Left ventricle myocardium superior (tissue), 1 donor: ENCODE measurements around the gene MRRF. TPM values are rescaled to one million over a fixed set of nuclear protein-coding genes. Genes with fewer than 3 reads are reported as not detected.
"Not testable (repeated sequence)": the region's sequence is repeated elsewhere in the genome, so short reads cannot be mapped to it uniquely, and the experiment has no call there.

Experiments used
- ATAC-seq: fragments of 200-7000 bp; cut with Tn5 transposase; one replicate; pipeline ENCODE4 v1.9.1; 2020; ENCODE audit warnings: mild to moderate bottlenecking, moderate library complexity
- DNase-seq: peaks from one replicate; pipeline ENCODE4 v3.0.0-alpha.2; 2020
- intact Hi-C: fragments of 100-400 bp; cut with micrococcal nuclease; formaldehyde crosslinking; loops from one replicate; pipeline ENCODE4 v1.11.0; 2022
- total RNA-seq: library from RNA; stranded (reverse); fragmentation: NEBNext Ultra II Directional; extraction: Animal tissue kit (Norgen Biotek cat#: 25700); gene quantifications from one replicate; pipeline ENCODE4 v1.2.1, GENCODE V29; 2021
- donor health status: DM: no; HTN: yes; CAD: no; lungs with severe emphysema.

Gene MRRF
- total RNA-seq, 1 donor from 2014 or later = 41.3 TPM

- peak; percentile 74 for DNase-seq
- ATAC-seq = peak; percentile 77
- intact Hi-C loops = loop anchor here (5.0 kb wide), 1 partner anchor 219 kb away; no protein-coding TSS in a partner anchor
Observed at GRCh38 chr9:122346478-122347347, 82.0 kb downstream of the MRRF start.

- intact Hi-C loops = loop anchor here (5.0 kb wide), 1 partner anchor 220 kb away; no protein-coding TSS in a partner anchor
- DNase-seq (no peak), ATAC-seq (peak; percentile 15)
Observed at GRCh38 chr9:122347348-122348287, 82.9 kb downstream of the MRRF start.

- intact Hi-C loops = loop anchor here (5.0 kb wide), 1 partner anchor 221 kb away; no protein-coding TSS in a partner anchor
- DNase-seq (no peak), ATAC-seq (no peak)
Observed at GRCh38 chr9:122348288-122348777, 83.7 kb downstream of the MRRF start.

GRCh38 chr9:122348791-122349190 lies 84.1 kb downstream of the MRRF start:
- ATAC-seq = no peak

GRCh38 chr9:122349201-122349600 lies 84.5 kb downstream of the MRRF start:
- intact Hi-C loops = loop anchor here (5.0 kb wide), 1 partner anchor 222 kb away; no protein-coding TSS in a partner anchor
- no peak for DNase-seq
- ATAC-seq = no peak

More at GRCh38 chr9:122348791-122349190, 84.1 kb downstream of the MRRF start:
- intact Hi-C loops = loop anchor here (5.0 kb wide), 1 partner anchor 221 kb away; no protein-coding TSS in a partner anchor
- DNase-seq = no peak

GRCh38 chr9:122350577-122351355 lies 86.1 kb downstream of the MRRF start:
- intact Hi-C loops = no loop called here
- DNase-seq (peak; percentile 89), ATAC-seq (peak; percentile 85)

- ATAC-seq (peak; percentile 64), DNase-seq (no peak)
- intact Hi-C loops = no loop called here
Observed at GRCh38 chr9:122354536-122355199, 90.0 kb downstream of the MRRF start.

- ATAC-seq (peak; percentile 37), DNase-seq (no peak)
- intact Hi-C loops = no loop called here
Observed at GRCh38 chr9:122355336-122355875, 90.7 kb downstream of the MRRF start.

GRCh38 chr9:122356627-122357026 lies 91.9 kb downstream of the MRRF start:
- ATAC-seq (no peak), DNase-seq (no peak)
- intact Hi-C loops = no loop called here

- ATAC-seq (no peak), DNase-seq (no peak)
- intact Hi-C loops = no loop called here
Observed at GRCh38 chr9:122360891-122361290, 96.2 kb downstream of the MRRF start.

GRCh38 chr9:122363131-122363530 lies 98.4 kb downstream of the MRRF start:
- ATAC-seq, DNase-seq, intact Hi-C loops: not testable (repeated sequence)

- DNase-seq (no peak), ATAC-seq (no peak)
- intact Hi-C loops = no loop called here
Observed at GRCh38 chr9:122364117-122364782, 99.6 kb downstream of the MRRF start.

GRCh38 chr9:122364783-122365150 lies 100.1 kb downstream of the MRRF start:
- DNase-seq (peak; percentile 56), ATAC-seq (peak; percentile 80)
- intact Hi-C loops = no loop called here

- ATAC-seq (no peak), DNase-seq (no peak)
- intact Hi-C loops = no loop called here
Observed at GRCh38 chr9:122366074-122366660, 101.5 kb downstream of the MRRF start.

- ATAC-seq (no peak), DNase-seq (no peak)
- intact Hi-C loops = no loop called here
Observed at GRCh38 chr9:122367065-122367464, 102.4 kb downstream of the MRRF start.

GRCh38 chr9:122367774-122368460 lies 103.2 kb downstream of the MRRF start:
- intact Hi-C loops = no loop called here
- DNase-seq (no peak), ATAC-seq (no peak)
